NOMO-1 (cell line): ENCODE measurements around the gene LENG1.
A peak's percentile ranks its signal among the peaks of the same experiment; 100 is the strongest.

Experiments used
- DNase-seq, 2 experiments: peaks; one replicate each; lab custom pipeline; 2025; ENCODE audit not compliant: unreplicated experiment in 2 of 2; lab: John Stamatoyannopoulos, UW

Gene LENG1

DNA sequence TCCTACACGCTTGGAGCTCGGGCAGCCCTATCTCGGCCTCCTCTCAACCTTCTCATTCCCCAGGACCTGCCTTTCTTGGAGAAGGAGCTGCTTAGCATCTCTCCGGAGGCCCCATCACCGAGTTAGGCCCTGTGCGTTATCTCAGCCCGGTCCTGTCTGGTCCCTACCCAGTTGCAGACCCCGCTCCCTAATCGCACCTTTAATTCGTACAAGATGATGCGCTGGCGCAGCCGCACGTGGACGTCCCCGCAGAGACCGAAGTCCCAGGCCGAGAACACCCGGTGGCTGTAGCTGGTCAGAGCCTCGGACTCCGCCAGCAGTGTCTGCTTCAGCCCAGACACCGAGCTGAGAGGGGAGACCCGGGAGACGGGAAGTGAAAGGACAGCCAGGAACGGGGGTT lies 5.7 kb upstream of the LENG1 start:
- no peak for DNase-seq

DNA sequence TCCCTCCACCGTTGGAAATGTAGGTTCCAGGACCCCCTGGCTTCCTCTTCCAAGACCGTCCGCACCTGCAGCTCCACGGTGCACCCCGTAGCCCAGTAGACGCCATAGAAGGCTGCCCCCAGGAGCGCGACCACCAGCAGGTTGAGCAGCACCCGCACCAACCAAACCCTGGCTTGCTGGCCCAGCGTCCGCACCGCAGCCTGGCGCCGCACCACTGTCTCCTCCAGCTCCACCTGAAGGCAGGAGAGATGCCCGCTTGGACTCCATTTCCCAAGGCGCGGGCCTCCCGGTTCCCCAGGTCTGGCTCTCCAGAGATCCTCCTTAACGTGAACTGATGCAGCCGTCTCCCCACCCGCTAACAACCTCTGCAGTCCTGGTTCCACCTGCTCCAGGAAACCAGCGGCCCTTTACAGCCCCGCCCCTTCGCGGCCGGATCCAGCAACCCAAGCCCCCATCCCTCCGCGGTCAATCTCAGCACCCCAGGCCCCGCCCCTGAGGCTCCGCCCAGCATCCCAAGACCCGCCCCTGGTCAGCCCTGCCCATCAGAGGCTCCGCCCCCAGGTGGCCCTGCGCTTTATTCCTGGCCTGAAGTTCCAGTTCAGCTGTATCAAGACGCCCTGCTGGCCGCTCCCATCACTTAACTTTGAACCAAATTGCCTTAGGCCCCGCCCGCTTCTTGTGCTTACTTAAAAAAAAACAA lies 5.0 kb upstream of the LENG1 start:
- DNase-seq, result no peak

DNA sequence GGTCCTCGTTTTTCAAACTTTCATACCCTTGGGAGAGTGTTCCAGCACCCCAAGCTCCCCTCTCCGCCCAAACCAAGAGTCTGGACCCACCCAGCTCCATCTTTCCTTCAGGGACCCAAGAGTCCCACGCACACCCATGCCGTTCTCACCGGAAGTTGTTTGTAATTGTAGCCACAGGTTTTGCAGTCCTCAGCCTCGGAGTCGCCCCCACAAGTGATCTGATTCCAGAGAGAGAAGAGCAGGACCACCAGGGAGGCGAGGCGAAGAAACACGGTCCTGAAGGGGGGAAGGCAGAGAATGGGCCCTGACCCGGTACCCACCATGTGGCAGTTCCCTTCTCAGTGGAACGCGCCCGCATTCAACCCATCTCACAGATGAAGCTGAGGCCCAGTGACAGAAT lies 3.4 kb upstream of the LENG1 start:
- DNase-seq, result no peak

GRCh38 chr19:54162241-54162805 lies 2.8 kb upstream of the LENG1 start:
- DNase-seq, result peak; percentile 93 to 94

GRCh38 chr19:54160854-54161253 lies 1.3 kb upstream of the LENG1 start:
- no peak for DNase-seq

GRCh38 chr19:54160182-54160811 lies 776 bp upstream of the LENG1 start:
- peak in 1 of 2 experiments; percentile 19 for DNase-seq

DNA sequence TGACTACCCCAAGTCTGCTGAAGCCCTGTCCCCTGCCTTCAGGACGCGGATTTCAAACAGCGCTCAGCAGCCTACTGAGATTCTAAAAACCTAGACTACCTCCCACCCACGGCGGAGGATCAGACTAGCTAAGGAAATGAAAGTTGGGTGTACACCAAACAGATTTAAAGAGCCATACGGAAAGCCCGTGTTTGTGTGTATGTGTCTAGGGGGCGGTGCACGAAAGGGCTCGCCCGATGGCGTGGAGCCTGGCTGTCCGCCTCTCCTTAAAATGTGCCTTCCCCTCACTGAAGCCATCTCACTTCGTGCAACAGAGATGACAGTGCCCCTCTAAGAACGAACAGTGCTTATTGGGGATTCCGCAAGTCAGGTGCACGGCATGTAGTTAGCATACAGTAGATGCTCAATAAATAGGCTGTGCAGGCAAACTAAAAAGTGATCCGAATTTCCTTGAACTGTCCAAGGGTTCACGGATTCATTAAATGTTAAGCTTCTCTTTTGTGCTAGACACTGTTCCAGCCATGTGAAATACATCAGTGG lies 639 bp downstream of the LENG1 start:
- DNase-seq, result peak; percentile 39

- DNase-seq, result no peak
These were observed 2.6 kb downstream of the LENG1 start for GRCh38 chr19:54156953-54157352.

GRCh38 chr19:54156490-54156889 lies 3.0 kb downstream of the LENG1 start:
- DNase-seq, result no peak

- DNase-seq, result no peak
These were observed 3.8 kb downstream of the LENG1 start for GRCh38 chr19:54155694-54156093.

GRCh38 chr19:54154603-54155345 lies 4.7 kb downstream of the LENG1 start:
- DNase-seq, result no peak

- DNase-seq, result no peak
These were observed 5.7 kb downstream of the LENG1 start for GRCh38 chr19:54153731-54154326.

GRCh38 chr19:54152878-54153524 lies 6.5 kb downstream of the LENG1 start:
- no peak for DNase-seq

GRCh38 chr19:54152267-54152666 lies 7.3 kb downstream of the LENG1 start:
- no peak for DNase-seq

DNA sequence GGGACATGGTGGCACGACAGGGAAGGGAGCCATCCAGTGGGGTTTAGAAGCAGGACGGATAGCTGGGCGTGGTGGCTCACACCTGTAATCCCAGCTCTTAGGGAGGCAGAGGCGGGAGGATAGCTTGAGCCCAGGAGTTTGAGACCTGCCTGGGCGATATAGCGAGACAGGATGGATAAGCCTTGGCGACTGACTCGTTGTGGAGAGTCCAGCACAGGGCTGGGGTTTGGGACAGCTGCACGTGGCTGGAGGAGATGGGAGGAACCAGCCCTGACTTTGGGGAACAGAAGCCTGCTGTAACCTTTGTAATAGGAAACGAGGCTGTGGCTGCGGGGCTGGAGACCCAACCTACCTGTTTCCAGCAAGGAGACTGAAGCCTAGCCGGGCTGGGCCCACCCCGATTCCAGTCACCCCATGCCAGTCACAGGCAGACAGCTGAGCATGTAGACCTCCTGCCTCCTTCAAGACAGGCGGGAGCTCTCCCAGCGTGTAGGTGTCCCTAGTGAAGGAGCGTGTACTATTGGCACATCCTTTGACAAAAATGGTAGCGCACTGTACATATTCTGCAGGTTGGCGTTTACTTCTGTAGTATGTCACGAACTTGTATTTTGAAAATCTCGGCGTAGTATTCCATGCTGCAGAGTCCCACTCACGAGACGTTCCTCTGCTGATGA lies 8.0 kb downstream of the LENG1 start:
- DNase-seq, result no peak

DNA sequence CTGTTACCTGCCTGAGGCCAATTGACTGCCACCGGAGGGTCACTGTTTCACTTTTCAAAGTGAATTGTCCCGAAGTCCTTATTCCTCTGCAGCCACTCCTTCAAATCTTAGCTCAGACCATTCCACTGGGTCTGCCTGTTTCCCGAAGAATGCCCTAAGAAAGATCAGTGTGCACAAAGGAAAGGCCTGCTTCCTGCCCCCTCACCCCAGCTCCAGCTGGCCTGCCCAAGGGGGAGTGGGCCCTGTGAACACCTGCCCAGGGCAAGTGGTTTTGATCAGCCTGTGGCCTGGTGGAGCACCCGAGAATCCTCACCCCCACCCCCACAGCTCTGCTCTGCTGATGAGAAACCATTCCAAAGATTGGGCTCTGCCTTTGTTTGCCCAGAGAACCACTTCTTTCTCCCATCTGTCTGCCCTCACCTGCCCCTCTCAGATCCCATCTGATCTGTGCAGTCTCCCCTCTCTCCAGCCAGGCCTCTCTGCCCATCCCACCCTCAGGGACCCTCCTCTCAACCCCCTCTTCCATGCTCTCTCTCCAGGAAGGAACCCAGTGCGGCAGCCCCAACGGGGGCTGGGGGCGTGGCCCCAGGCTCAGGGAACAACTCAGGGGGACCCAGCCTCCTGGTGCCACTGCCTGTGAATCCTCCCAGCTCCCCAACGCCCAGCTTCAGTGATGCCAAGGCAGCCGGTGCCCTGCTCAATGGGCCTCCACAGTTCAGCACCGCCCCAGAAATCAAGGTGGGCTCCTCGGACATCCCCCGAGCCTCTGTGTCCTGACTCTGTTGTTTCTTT lies 10.3 kb downstream of the LENG1 start:
- no peak for DNase-seq

- no peak for DNase-seq
These were observed 11.4 kb downstream of the LENG1 start for GRCh38 chr19:54148158-54148557.

- DNase-seq, result no peak
These were observed 11.8 kb downstream of the LENG1 start for GRCh38 chr19:54147676-54148075.

DNA sequence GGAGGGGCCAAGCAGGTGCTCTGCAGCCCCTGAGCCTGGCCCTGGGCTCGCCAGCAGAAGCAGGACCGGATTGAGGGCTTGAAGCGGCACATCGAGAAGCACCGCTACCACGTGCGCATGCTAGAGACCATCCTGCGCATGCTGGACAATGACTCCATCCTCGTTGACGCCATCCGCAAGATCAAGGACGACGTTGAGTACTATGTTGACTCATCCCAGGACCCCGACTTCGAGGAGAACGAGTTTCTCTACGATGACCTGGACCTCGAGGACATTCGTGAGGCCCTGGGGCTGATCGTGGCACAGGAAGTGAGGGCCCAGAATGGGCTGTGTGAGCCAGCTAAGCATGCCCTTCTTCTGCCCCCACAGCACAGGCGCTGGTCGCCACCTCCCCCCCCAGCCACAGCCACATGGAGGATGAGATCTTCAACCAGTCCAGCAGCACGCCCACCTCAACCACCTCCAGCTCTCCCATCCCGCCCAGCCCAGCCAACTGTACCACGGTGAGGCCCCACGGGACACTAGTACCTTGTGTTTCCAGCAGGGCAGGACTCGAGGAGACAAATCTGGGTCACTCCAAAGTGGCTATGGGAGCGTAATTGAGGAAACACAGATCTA lies 13.9 kb downstream of the LENG1 start:
- DNase-seq, result no peak
